Adrenal gland (tissue), 12 donors: ENCODE data around the gene BSPRY. TPM values are rescaled to one million over a fixed set of nuclear protein-coding genes. Genes with fewer than 3 reads are reported as not detected.

Source experiments
- DNase-seq, 7 donors: peaks; one replicate each; pipeline ENCODE4 v3.0.0-alpha.2; 2019 to 2020
- H3K27ac ChIP-seq, 5 donors: fragments of 200-600 bp; sonication (generic) in 4 of 5; 1 replicate in 3 of 5; 2 replicates in 2 of 5; pipeline versions ENCODE4 v1.5.1 to v1.8.0; 2016 to 2020; ENCODE audit warnings: mild to moderate bottlenecking in 1 of 5
- H3K27me3 ChIP-seq: fragments of 200-600 bp; 2 replicates; pipeline ENCODE4 v1.8.0; 2021
- H3K36me3 ChIP-seq, 2 donors: fragments of 200-600 bp; replicated peaks in 1 of 2; 1 replicate in 1 of 2; 2 replicates in 1 of 2; pipeline versions ENCODE4 v1.5.1 to v1.8.0; 2018 to 2022
- H3K4me1 ChIP-seq, 2 donors: fragments of 200-600 bp; replicated peaks in 1 of 2; 1 replicate in 1 of 2; 2 replicates in 1 of 2; pipeline versions ENCODE4 v1.5.1 to v1.8.0; 2018 to 2021
- H3K4me3 ChIP-seq, 4 donors: fragments of 200-600 bp; sonication (generic) in 3 of 4; one replicate each; pipeline ENCODE4 v1.5.1; 2016 to 2018
- H3K9me3 ChIP-seq, 3 donors: fragments of 200-600 bp; sonication (generic) in 1 of 3; replicated peaks in 1 of 3; 1 replicate in 2 of 3; 2 replicates in 1 of 3; pipeline versions ENCODE4 v1.5.1 to v1.8.0; 2016 to 2021
- POLR2A ChIP-seq, 2 donors: fragments of 450-650 bp; IDR thresholded peaks; one replicate each; pipeline ENCODE4 v1.6.1; 2017; ENCODE audit warnings: antibody characterized with exemption in 2 of 2, mild to moderate bottlenecking in 2 of 2, moderate library complexity in 1 of 2
- WGBS, 4 donors: extraction: QIAGEN DNeasy Blood & Tissue Kit in 2 of 4; methylation state at CpG; one replicate each; pipeline versions ENCODE4 v1.1.5 to v1.1.7; 2013 to 2017; 5-methylcytosine and 5-hydroxymethylcytosine counted together
- intact Hi-C, 2 donors: fragments of 100-400 bp; cut with DNase I; formaldehyde crosslinking; loops; one replicate each; pipeline versions ENCODE4 v1.14.1 to v1.15.0; 2022 to 2023
- polyA plus RNA-seq, 3 donors: library from polyadenylated mRNA; stranded (reverse); fragments of 200-250 nt in 2 of 3; fragments of 350-450 nt in 1 of 3; fragmentation: Illumina TruSeq in 1 of 3; extraction: RNeasy Lipid Tissue Mini Kit (QIAGEN cat#74804) in 1 of 3; gene quantifications; one replicate each; pipeline ENCODE4 v1.2.3, GENCODE V29; 2013 to 2014
- total RNA-seq, 9 donors: library from RNA; depleted of rRNA in 4 of 9; stranded (reverse); fragments of >200 nt in 4 of 9; fragments of 120-200 nt in 1 of 9; fragmentation: NEBNext Ultra II Directional in 1 of 9; extraction: Animal tissue kit (Norgen Biotek cat#: 25700) in 1 of 9; gene quantifications; one replicate each; pipeline versions ENCODE4 v1.1.0 to v1.2.4, GENCODE V29; 2013 to 2023
- TF ChIP-seq, protein P1 (sequence below), 6 experiments: fragments of 450-650 bp in 4 of 6; fragments of 200-600 bp in 2 of 6; sonication (generic) in 1 of 6; IDR thresholded peaks; 1 replicate in 5 of 6; 2 replicates in 1 of 6; pipeline versions ENCODE4 v1.5.1 to v1.8.0; 2016 to 2021; ENCODE audit warnings: antibody characterized with exemption in 6 of 6, mild to moderate bottlenecking in 2 of 6, moderate library complexity in 1 of 6
- donor health status: healthy with polysubstance abuse.
- donor health status: Bipolar disorder and iron deficiency.
- donor health status: DM: yes; HTN: yes; CAD: no.
- donor health status: DM: no; HTN: no; CAD: no.
- donor health status: DM: no; HTN: no; CAD: no.
- donor health status: DM: yes; HTN: yes; CAD: no.

The BSPRY gene
- total and polyA plus RNA-seq, 12 donors: 0.89 to 18.6 (median 3.7) TPM

DNA sequence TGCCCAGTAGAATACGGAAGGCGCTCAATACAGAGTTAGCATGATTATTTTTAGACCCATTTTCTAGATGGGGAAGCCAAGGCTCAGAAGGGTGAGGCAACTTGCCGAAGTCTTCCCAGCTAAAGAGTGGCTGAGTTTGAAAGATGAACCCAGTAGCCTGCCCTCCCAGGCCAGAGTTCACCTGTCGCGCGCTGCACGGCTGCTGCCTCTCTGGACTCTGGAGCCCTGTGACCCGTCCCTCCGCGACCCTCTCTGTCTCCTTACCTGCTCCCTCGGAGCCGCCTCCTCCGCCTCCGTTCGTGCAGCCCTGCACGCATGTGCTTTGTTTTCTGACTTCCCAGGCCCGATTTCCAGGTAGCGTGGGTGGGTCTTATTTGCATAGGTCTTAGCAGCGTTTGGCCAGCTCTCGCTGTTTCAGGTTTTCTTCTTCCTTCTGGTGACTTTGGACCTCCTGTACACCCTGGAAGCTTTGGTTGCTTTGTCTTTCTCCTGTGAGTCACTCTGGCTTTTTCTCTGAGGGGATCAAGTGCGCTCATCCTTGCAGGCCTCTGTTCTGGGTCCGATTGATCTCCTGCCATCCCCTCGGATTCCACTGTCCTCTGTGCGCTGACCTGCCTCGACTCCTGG is 46.4 kb upstream of the BSPRY start, which contains the start of gene RNF183:
Gene RNF183 (minus strand): TSS at position 585 of the 627 bp plus-strand sequence. CDS start 5,192 bp downstream, outside the sequence.
- no peak for TF ChIP-seq POLR2A (IDR thresholded peaks at IDR 0.05)
- TF ChIP-seq, protein P1, sequence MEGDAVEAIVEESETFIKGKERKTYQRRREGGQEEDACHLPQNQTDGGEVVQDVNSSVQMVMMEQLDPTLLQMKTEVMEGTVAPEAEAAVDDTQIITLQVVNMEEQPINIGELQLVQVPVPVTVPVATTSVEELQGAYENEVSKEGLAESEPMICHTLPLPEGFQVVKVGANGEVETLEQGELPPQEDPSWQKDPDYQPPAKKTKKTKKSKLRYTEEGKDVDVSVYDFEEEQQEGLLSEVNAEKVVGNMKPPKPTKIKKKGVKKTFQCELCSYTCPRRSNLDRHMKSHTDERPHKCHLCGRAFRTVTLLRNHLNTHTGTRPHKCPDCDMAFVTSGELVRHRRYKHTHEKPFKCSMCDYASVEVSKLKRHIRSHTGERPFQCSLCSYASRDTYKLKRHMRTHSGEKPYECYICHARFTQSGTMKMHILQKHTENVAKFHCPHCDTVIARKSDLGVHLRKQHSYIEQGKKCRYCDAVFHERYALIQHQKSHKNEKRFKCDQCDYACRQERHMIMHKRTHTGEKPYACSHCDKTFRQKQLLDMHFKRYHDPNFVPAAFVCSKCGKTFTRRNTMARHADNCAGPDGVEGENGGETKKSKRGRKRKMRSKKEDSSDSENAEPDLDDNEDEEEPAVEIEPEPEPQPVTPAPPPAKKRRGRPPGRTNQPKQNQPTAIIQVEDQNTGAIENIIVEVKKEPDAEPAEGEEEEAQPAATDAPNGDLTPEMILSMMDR (IDR thresholded peaks at IDR 0.05): no peak
- Histone ChIP-seq H3K36me3 (no peaks in the 10 kb centered on the region), H3K27ac (no peak within 1 kb of the TSS), H3K4me3 (no peak within 1 kb of the TSS), H3K4me1 (no peaks in the 10 kb centered on the region), H3K9me3 (no peaks in the 10 kb centered on the region), H3K27me3 (no peaks in the 10 kb centered on the region)
- WGBS, 4 donors: 78 to 86% (median 83%) methylated on average over 24 to 25 of the region's 25 CpGs
- intact Hi-C loops: loop anchor here in 1 of 2 donors (10.0 kb wide), 1 partner anchor 102 kb away; the partner anchor contains the start of gene ALAD
- DNase-seq: no peak

DNA sequence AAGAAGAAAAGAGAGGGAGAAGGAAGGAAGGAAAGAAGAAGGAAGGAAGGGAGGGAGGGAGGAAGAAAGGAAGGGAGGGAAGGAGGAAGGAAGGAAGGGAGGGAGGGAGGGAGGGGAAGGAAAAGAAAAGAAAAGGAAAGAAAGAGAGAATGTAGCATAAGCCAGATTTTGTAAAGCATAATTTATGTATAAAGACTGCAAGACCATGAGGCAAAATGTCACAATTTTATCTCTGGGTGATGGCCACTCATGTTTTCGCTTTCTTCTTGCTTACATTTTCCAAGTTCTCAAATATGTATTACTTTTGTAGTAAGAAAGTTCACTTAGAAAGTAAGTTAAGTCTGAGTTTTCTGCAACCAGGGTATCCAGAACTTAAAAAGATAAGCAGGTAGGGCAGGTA is 42.8 kb upstream of the BSPRY start:
- WGBS, 4 donors: 64 to 78% (median 68%) methylated on average over 1 of the region's 1 CpG
- Histone ChIP-seq H3K4me1 (peaks cover 0 to 9% of the 10 kb centered on the region in 2 donors), H3K4me3 (no peak overlapping the region), H3K9me3 (no peaks in the 10 kb centered on the region), H3K27me3 (no peaks in the 10 kb centered on the region), H3K36me3 (no peaks in the 10 kb centered on the region), H3K27ac (no peak overlapping the region)
- no peak for TF ChIP-seq POLR2A (IDR thresholded peaks at IDR 0.05)
- TF ChIP-seq, protein P1 (IDR thresholded peaks at IDR 0.05): no peak
- intact Hi-C loops: loop anchor here in 1 of 2 donors (10.0 kb wide), 1 partner anchor 98 kb away; the partner anchor contains the start of gene ALAD
- DNase-seq: no peak

DNA sequence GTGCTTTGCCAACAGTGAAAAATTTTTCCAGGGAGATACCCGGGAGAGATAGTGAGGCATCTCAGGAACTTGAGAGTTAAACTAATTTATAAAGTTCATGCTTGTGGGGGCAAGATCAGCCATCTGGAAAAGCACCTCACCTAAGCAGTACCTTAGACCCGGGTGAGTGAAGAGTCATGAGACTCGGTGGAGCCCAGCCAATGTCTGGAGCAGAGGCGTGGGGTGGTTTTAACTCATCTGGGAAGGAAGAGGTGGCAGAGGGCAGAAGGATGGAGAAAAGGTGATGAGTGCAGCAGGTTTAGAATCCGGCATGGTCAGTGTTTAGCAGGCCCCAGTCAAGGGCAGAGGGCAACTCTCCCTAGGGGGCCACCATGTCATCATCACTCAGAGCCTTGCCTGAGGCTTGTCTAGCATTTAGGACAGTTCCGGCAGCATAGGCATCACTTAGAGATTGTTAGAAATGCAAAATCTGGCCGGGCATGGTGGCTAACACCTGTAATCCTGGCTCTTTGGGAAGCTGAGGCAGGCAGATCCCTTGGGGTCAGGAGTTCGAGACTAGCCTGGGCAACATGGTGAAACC is 41.9 kb upstream of the BSPRY start:
- no peak overlapping the region for H3K27ac ChIP-seq
- H3K9me3 ChIP-seq: no peaks in the 10 kb centered on the region
- 63 to 69% (median 65%) methylated on average over 6 to 8 of the region's 8 CpGs for WGBS, 4 donors

More for the DNA sequence above, 41.9 kb upstream of the BSPRY start:
- DNase-seq: no peak
- Histone ChIP-seq H3K27me3 (no peaks in the 10 kb centered on the region), H3K4me1 (peaks cover 0 to 9% of the 10 kb centered on the region in 2 donors), H3K4me3 (no peak overlapping the region), H3K36me3 (no peaks in the 10 kb centered on the region)
- intact Hi-C loops: loop anchor here in 1 of 2 donors (10.0 kb wide), 1 partner anchor 97 kb away; the partner anchor contains the start of gene ALAD
- TF ChIP-seq, protein P1 (IDR thresholded peaks at IDR 0.05): no peak
- TF ChIP-seq POLR2A (IDR thresholded peaks at IDR 0.05): no peak
